AG10803 (cell line): ENCODE results near the gene COL21A1.
A peak's percentile ranks its signal among the peaks of the same experiment; 100 is the strongest.

ENCODE experiments used
- DNase-seq: peaks from one replicate; pipeline ENCODE4 v3.0.0; 2010; ENCODE audit warnings: low read depth
- H3K4me3 ChIP-seq: 2 replicates; pipeline ENCODE4 v1.5.1; 2011; ENCODE audit warnings: mild to moderate bottlenecking, low read length, control low read depth
- TF ChIP-seq, protein P1 (sequence below): conservative IDR thresholded peaks from 2 replicates; pipeline ENCODE4 v1.5.1; 2011; ENCODE audit warnings: mild to moderate bottlenecking, low read length, control low read depth, inconsistent platforms

The COL21A1 gene

DNA sequence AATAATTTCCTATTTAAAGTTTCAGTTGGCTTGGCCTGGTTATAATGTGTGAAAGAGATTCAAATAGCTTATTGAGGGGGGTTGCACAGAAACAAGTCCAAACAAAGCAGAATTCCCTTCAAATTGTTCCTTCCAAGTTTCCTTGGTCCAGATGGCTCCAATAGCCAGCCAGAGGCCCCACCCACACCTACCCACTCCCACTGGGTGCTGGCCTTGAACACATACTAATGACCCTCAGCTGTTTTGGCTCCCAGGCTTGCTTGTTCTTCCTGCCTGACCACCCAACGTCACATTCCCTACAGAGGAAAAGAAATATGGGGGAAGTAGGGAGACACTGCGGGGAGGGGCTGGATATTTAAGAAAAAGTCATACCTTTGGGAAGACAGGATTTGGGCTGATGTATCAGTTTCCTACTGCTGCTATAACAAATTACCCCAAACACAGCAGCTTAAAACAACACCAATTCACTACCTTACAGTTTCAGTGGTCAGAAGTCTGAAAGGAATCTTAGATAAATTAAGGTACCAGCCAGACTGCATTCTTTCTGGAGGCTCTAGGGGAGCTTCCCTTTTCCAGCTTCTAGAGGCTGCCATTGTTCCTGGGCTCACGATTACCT is 95.7 kb downstream of the COL21A1 start:
- TF ChIP-seq, protein P1, sequence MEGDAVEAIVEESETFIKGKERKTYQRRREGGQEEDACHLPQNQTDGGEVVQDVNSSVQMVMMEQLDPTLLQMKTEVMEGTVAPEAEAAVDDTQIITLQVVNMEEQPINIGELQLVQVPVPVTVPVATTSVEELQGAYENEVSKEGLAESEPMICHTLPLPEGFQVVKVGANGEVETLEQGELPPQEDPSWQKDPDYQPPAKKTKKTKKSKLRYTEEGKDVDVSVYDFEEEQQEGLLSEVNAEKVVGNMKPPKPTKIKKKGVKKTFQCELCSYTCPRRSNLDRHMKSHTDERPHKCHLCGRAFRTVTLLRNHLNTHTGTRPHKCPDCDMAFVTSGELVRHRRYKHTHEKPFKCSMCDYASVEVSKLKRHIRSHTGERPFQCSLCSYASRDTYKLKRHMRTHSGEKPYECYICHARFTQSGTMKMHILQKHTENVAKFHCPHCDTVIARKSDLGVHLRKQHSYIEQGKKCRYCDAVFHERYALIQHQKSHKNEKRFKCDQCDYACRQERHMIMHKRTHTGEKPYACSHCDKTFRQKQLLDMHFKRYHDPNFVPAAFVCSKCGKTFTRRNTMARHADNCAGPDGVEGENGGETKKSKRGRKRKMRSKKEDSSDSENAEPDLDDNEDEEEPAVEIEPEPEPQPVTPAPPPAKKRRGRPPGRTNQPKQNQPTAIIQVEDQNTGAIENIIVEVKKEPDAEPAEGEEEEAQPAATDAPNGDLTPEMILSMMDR, result no peak
- DNase-seq, result no peak
- H3K4me3 ChIP-seq, result no peak overlapping the region

DNA sequence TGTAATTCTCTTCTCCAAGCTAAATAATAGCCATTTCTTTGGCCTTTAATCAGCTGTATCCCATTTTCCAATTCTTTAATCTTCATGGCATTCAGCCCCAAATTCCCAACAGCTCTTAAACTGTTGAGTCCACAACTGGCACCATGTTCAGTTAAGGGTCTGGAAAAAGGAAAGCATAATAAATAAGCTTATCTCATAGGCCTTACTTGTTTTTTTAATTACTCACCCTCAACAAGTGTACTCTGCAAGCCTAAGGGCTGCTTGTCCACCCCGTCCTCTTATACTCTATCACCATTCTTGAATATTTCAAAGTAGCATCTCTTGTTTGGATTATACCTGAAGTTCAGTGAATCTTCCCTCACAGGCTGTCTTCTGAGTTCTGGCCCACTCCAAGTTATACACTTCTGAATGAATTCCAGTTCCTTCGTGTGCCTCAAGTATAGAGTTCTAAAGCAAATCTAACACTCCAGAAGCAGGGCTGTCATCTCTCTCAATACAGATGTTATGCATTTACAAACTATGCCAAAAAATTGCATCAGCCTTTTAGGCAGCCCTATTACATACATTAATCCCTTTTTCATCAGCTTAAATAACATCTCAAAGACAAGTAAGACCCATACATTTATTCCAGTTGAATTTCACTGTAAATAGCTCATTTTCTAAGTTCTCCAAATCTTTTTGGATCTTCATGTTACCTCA is 98.7 kb downstream of the COL21A1 start:
- H3K4me3 ChIP-seq, result no peak overlapping the region
- peak; percentile 11 for DNase-seq
- TF ChIP-seq, protein P1, result no peak

DNA sequence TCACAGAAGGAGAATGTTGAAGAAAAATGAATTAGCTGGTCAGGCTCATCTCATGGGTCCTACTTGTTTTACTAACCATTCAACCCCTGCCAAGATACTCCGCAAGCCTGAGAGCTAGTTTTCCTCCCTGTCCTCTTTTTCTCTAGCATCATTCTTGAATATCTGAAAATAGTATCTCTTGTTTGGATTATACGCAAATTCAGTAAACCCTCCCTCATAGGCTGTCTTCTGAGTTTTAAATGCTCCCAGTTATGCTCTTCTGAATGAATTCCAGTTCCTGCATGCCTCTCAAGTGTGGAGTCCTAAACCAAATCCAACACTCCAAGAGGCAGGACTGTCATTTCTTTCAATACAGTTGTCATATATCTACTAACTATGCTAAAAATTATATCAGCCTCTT is 99.6 kb downstream of the COL21A1 start:
- no peak for DNase-seq
- TF ChIP-seq, protein P1, result no peak
- no peak overlapping the region for H3K4me3 ChIP-seq

DNA sequence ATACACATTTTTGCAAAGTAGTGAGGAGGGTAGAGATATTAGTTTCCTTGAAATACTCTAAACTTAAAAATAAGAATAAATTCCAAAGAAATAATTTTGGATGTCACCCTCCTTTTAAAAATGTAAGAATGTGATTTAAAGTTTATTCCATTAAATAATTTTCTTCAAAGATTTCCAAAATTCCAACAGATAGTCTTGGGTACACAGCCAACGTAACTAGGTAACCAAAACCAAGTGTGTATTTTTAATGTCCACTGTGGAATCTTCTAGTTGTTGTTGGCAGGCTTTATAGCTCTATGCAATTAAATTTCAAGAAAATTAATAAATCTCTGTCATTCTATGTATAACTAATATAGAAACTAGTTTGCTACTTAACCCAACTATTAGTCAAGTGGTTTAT is 101.3 kb downstream of the COL21A1 start:
- TF ChIP-seq, protein P1, result no peak
- peak; percentile 11 for DNase-seq
- H3K4me3 ChIP-seq, result no peak overlapping the region

DNA sequence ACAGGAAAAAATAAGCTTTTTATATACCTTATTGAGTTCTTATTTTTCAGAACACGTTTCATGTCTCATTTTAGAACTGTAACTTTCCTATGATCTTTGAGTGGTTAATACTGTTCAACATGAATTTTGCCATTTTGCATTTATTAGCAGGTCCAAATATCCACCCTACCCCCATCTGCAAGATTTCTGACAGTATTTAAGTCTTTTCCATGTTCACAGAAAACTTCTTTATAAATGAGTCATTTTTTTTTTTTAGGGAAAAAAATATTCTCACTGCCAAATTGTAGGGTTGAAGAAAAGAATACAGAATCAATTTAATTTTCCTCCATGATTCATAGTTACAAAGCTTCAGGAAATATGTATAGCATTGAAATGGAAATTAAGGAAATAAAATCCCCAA is 101.8 kb downstream of the COL21A1 start:
- H3K4me3 ChIP-seq, result no peak overlapping the region
- TF ChIP-seq, protein P1, result no peak
- no peak for DNase-seq

DNA sequence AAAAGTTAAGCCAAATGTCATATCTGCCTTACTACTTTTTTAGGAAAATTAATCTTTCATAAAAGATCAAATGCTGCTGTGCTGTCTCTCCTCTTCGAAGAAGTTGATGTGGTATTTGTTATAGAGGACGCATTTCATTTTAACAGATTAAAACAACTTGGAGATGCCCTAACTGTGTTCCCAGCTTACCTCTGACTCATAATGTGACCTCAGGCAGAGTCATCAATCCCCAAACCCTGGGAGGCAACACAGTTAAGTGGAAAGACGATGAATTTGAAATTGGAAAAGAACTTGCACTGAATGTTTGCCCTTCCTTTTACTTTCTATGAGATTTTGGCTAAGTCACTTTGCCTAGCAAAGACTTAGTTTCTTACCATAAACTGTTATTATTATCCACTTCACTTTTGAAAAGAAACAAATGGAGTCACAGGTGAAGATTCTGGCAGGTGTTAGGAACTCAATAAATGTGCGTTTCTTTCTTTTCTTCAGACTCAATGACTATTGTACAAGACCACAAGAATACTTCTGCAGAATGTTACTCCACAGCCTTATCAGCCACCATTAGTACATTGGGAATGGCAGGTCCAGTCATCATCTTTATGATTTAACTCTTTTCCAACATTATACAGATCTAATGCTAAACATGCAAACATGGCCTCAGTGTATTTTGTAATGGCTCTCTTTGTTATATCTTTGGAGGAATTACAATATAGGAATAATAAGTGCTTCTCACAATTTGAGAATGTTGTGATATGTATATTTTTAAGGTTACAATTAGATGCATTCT is 102.6 kb downstream of the COL21A1 start:
- H3K4me3 ChIP-seq, result no peak overlapping the region
- DNase-seq, result peak; percentile 66
- TF ChIP-seq, protein P1, result no peak
